GM12873 (cell line): ENCODE measurements around the gene KIR3DL1.
"Not testable (repeated sequence)": the region's sequence is repeated elsewhere in the genome, so short reads cannot be mapped to it uniquely, and the experiment has no call there.

Experiments
- TF ChIP-seq, protein P1 (sequence below): IDR thresholded peaks from 2 replicates; pipeline ENCODE4 v1.5.1; 2012; ENCODE audit warnings: low read depth, mild to moderate bottlenecking, moderate library complexity, low read length, control low read depth; ENCODE audit not compliant: insufficient read depth; ENCODE audit errors: missing control alignments

The KIR3DL1 gene

DNA sequence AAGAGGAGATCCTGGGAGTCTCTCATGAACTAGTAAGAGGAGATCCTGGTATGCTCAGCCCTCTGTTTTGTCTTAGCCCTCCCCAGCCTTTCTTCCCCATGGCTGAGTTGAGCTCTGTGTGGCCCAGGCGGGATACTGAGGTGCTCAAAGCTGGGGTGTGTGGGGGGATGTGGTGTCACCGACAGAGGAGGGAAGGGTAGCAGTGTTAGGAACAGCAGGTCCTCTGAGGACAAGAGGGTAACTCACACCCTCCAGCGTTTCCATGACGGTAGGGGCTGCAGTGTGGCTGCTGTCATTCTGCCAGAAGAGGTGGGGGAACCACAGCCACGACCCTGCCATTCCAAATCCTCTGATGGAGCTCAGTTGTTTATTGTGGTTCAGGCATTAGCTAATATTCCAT, 12.2 kb upstream of the KIR3DL1 start:
- TF ChIP-seq, protein P1, sequence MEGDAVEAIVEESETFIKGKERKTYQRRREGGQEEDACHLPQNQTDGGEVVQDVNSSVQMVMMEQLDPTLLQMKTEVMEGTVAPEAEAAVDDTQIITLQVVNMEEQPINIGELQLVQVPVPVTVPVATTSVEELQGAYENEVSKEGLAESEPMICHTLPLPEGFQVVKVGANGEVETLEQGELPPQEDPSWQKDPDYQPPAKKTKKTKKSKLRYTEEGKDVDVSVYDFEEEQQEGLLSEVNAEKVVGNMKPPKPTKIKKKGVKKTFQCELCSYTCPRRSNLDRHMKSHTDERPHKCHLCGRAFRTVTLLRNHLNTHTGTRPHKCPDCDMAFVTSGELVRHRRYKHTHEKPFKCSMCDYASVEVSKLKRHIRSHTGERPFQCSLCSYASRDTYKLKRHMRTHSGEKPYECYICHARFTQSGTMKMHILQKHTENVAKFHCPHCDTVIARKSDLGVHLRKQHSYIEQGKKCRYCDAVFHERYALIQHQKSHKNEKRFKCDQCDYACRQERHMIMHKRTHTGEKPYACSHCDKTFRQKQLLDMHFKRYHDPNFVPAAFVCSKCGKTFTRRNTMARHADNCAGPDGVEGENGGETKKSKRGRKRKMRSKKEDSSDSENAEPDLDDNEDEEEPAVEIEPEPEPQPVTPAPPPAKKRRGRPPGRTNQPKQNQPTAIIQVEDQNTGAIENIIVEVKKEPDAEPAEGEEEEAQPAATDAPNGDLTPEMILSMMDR = no peak

DNA sequence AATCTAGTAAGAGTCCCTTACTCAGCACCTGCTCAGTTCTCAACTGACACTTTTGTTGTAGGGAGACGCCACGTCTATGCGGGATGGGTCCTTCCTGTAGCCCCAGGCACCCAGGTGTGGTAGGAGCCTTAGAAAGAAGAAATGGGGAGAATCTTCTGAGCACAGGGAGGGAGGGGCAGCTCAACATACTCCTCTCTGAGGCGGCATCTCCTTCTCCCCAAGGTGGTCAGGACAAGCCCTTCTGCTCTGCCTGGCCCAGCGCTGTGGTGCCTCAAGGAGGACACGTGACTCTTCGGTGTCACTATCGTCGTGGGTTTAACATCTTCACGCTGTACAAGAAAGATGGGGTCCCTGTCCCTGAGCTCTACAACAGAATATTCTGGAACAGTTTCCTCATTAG, 11.7 kb upstream of the KIR3DL1 start:
- TF ChIP-seq, protein P1 = no peak

DNA sequence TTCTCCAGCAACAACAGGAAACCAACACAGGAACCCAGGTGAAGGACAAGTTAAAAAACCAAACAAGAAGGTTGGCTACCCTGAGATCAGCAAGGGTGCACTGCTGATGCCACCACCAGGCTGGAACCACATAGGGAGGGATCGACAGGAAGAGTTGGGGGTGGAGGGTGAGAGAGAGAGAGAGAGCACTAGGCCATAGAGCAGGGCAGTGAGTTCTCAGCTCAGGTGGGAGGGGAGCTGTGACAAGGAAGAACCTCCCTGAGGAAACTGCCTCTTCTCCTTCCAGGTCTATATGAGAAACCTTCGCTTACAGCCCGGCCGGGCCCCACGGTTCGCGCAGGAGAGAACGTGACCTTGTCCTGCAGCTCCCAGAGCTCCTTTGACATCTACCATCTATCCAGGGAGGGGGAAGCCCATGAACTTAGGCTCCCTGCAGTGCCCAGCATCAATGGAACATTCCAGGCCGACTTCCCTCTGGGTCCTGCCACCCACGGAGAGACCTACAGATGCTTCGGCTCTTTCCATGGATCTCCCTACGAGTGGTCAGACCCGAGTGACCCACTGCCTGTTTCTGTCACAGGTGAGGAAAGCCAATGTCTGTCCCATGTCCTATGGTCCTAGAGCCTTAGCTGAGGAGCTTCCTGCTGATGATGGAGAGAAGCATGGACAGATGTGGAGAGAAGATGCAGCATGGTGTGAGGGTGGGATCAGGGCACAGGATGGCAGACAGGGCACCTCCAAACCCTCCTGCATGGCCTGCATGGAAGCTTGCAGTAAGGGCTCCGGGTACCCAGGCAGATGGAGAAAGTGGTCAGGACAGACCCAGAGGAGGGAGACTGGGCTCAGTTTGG, 10.4 kb upstream of the KIR3DL1 start:
- TF ChIP-seq, protein P1 = no peak

DNA sequence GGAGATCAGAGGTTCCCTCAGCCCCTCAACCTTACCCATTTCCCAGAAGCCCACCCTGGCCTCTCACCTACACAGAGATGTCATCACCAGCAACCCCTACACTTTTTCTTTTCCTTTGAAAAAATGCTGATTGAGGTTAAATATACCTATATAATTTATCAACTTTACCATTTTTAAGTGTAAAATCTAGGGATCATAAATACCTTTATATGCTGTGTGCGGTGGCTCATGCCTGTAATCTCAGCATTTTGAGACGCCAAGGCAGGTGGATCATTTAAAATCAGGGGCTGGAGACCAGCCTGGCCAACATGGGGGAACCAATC, 9.8 kb upstream of the KIR3DL1 start:
- TF ChIP-seq, protein P1 = no peak

DNA sequence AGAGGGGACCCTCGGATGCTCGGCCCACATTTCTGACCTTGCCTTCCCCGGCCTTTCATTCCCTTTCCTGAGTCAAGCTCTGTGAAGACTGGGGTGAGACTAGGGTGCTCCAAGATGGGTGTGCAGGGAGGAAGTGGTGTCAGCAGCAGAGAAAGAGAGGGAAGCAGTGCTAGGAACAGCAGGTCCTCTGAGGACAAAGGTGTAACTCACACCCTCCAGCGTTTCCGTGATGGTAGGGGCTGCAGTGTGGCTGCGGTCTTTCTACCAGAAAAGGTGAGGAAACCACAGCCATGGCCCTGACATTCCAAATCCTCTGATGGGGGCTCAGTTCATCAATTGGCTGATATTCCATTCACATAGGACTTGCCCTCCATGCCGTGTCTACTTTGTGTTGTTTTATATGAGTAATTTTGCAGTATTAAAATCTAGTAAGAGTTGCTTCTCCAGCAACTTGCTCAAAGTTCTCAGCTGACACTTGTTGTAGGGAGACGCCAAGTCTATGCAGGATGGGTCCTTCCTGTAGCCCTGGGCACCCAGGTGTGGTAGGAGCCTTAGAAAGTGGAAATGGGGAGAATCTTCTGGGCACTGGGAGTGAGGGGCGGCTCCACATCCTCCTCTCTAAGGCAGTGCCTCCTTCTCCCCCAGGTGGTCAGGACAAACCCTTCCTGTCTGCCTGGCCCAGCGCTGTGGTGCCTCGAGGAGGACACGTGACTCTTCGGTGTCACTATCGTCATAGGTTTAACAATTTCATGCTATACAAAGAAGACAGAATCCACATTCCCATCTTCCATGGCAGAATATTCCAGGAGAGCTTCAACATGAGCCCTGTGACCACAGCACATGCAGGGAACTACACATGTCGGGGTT, 1.6 kb downstream of the KIR3DL1 start:
- TF ChIP-seq, protein P1 = no peak

DNA sequence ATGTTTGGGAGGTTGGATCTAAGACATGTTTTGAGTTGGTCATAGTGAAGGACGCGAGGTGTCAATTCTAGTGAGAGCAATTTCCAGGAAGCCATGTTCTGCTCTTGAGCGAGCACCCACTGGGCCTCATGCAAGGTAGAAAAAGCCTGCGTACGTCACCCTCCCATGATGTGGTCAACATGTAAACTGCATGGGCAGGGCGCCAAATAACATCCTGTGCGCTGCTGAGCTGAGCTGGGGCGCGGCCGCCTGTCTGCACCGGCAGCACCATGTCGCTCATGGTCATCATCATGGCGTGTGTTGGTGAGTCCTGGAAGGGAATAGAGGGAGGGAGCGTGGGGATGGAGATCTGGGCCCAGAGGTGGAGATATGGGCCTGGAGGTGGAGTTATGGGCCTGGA, 16.2 kb downstream of the KIR3DL1 start, which contains the start of gene KIR2DS4:
TSS of gene KIR2DS4 (plus strand) at position 181 of the 400 bp plus-strand sequence.
- TF ChIP-seq, protein P1 = not testable (repeated sequence)

DNA sequence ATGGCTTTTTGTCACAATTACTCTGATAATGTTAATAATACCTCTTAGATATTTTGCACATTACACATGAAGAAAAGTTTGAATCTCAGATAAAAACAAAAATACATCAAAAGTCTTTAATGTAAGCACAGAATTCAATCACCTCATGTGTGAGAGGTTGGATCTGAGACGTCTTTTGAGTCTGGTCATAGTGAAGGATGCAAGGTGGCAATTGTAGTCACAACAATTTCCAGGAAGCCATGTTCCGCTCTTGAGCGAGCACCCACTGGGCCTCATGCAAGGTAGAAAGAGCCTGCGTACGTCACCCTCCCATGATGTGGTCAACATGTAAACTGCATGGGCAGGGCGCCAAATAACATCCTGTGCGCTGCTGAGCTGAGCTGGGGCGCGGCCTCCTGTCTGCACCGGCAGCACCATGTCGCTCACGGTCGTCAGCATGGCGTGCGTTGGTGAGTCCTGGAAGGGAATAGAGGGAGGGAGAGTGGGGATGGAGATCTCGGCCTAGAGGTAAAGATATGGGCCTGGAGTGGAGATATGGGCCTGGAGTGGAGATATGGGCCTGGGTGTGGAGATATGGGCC, 33.9 kb downstream of the KIR3DL1 start, which contains the start of gene KIR3DL2:
TSS of gene KIR3DL2 (plus strand) at position 383 of the 580 bp plus-strand sequence. CDS start at position 416, 33 bp downstream.
- TF ChIP-seq, protein P1 = not testable (repeated sequence)
